Muscle layer of duodenum (tissue), 2 donors: Measurements from ENCODE around the gene TRIM59.
"Not testable (repeated sequence)": the region's sequence is repeated elsewhere in the genome, so short reads cannot be mapped to it uniquely, and the experiment has no call there.

Experiments used
- H3K27ac ChIP-seq: one replicate; pipeline ENCODE4 v1.7.0; 2013; ENCODE audit warnings: mild to moderate bottlenecking, low read length
- H3K27me3 ChIP-seq: one replicate; pipeline ENCODE4 v1.7.0; 2013; ENCODE audit warnings: low read depth, mild to moderate bottlenecking, control low read depth, low read length
- H3K36me3 ChIP-seq, 2 donors: one replicate each; pipeline ENCODE4 v1.7.0; 2013; ENCODE audit warnings: low read length in 2 of 2, control low read depth in 1 of 2, mild to moderate bottlenecking in 1 of 2; ENCODE audit not compliant: insufficient read depth in 2 of 2, control insufficient read depth in 1 of 2
- H3K4me1 ChIP-seq, 2 donors: one replicate each; pipeline ENCODE4 v1.7.0; 2013; ENCODE audit warnings: low read length in 2 of 2, mild to moderate bottlenecking in 2 of 2, control low read depth in 1 of 2, moderate library complexity in 1 of 2; ENCODE audit not compliant: insufficient read depth in 2 of 2, control insufficient read depth in 1 of 2
- H3K4me3 ChIP-seq, 2 donors: one replicate each; pipeline ENCODE4 v1.7.0; 2013; ENCODE audit warnings: low read length in 2 of 2, low read depth in 1 of 2, mild to moderate bottlenecking in 1 of 2
- H3K9me3 ChIP-seq, 2 donors: one replicate each; pipeline ENCODE4 v1.7.0; 2013; ENCODE audit warnings: low read length in 2 of 2, control low read depth in 1 of 2, mild to moderate bottlenecking in 1 of 2; ENCODE audit not compliant: control insufficient read depth in 1 of 2
- donor health status: healthy.

Gene TRIM59

GRCh38 chr3:160455846-160456245 is 6.3 kb upstream of the TRIM59 start:
- no peak overlapping the region for H3K27ac ChIP-seq
- H3K36me3 ChIP-seq, result no peaks in the 10 kb centered on the region
- no peaks in the 10 kb centered on the region for H3K4me1 ChIP-seq
- no peaks in the 10 kb centered on the region for H3K9me3 ChIP-seq
- H3K4me3 ChIP-seq, result no peak overlapping the region
- no peaks in the 10 kb centered on the region for H3K27me3 ChIP-seq

- Histone ChIP-seq H3K36me3 (no peaks in the 10 kb centered on the region), H3K27ac (no peak overlapping the region), H3K4me1 (peaks cover 0 to 5% of the 10 kb centered on the region in 2 donors), H3K4me3 (no peak overlapping the region), H3K27me3 (no peaks in the 10 kb centered on the region), H3K9me3 (no peaks in the 10 kb centered on the region)
Measured at GRCh38 chr3:160454995-160455394, 5.4 kb upstream of the TRIM59 start.

GRCh38 chr3:160452251-160452650 is 2.7 kb upstream of the TRIM59 start:
- peaks cover 0 to 12% of the 10 kb centered on the region in 2 donors for H3K4me1 ChIP-seq
- H3K4me3 ChIP-seq, H3K27me3 ChIP-seq, H3K9me3 ChIP-seq, H3K27ac ChIP-seq, H3K36me3 ChIP-seq: not testable (repeated sequence)

- Histone ChIP-seq H3K4me3 (no peak overlapping the region), H3K36me3 (no peaks in the 10 kb centered on the region), H3K9me3 (no peaks in the 10 kb centered on the region), H3K4me1 (peaks cover 0 to 12% of the 10 kb centered on the region in 2 donors), H3K27ac (no peak overlapping the region), H3K27me3 (no peaks in the 10 kb centered on the region)
Measured at GRCh38 chr3:160451602-160452001, 2.0 kb upstream of the TRIM59 start.

- H3K36me3 ChIP-seq, result no peaks in the 10 kb centered on the region
- H3K9me3 ChIP-seq, result no peaks in the 10 kb centered on the region
- H3K27me3 ChIP-seq, result no peaks in the 10 kb centered on the region
- H3K4me1 ChIP-seq, result peaks cover 0 to 12% of the 10 kb centered on the region in 2 donors
- H3K4me3 ChIP-seq, result no peak overlapping the region
- no peak overlapping the region for H3K27ac ChIP-seq
Measured at GRCh38 chr3:160450846-160451245, 1.3 kb upstream of the TRIM59 start.

- Histone ChIP-seq H3K27ac (peak overlapping the region; percentile 51), H3K27me3 (no peaks in the 10 kb centered on the region), H3K9me3 (peaks cover 0 to 2% of the 10 kb centered on the region in 2 donors), H3K36me3 (no peaks in the 10 kb centered on the region), H3K4me3 (peak overlapping the region; percentile 62 to 84), H3K4me1 (peaks cover 0 to 12% of the 10 kb centered on the region in 2 donors)
Measured at GRCh38 chr3:160448845-160449635, 546 bp downstream of the TRIM59 start.

- H3K27ac ChIP-seq, result no peak overlapping the region
- H3K27me3 ChIP-seq, result no peaks in the 10 kb centered on the region
Measured at GRCh38 chr3:160447544-160447943, 2.0 kb downstream of the TRIM59 start.

GRCh38 chr3:160446522-160447056 is 3.0 kb downstream of the TRIM59 start:
- no peak overlapping the region for H3K4me3 ChIP-seq
- no peak overlapping the region for H3K27ac ChIP-seq
- H3K27me3 ChIP-seq, result no peaks in the 10 kb centered on the region
- H3K9me3 ChIP-seq, result peaks cover 0 to 2% of the 10 kb centered on the region in 2 donors
- H3K36me3 ChIP-seq, result no peaks in the 10 kb centered on the region
- peaks cover 0 to 12% of the 10 kb centered on the region in 2 donors for H3K4me1 ChIP-seq

More at GRCh38 chr3:160447544-160447943, 2.0 kb downstream of the TRIM59 start:
- H3K9me3 ChIP-seq, result peaks cover 0 to 2% of the 10 kb centered on the region in 2 donors
- H3K36me3 ChIP-seq, result no peaks in the 10 kb centered on the region
- no peak overlapping the region for H3K4me3 ChIP-seq
- peaks cover 0 to 12% of the 10 kb centered on the region in 2 donors for H3K4me1 ChIP-seq

GRCh38 chr3:160445854-160446253 is 3.7 kb downstream of the TRIM59 start:
- H3K36me3 ChIP-seq, result no peaks in the 10 kb centered on the region
- H3K9me3 ChIP-seq, result peaks cover 0 to 2% of the 10 kb centered on the region in 2 donors
- no peak overlapping the region for H3K4me3 ChIP-seq
- H3K27me3 ChIP-seq, result no peaks in the 10 kb centered on the region
- peaks cover 0 to 12% of the 10 kb centered on the region in 2 donors for H3K4me1 ChIP-seq
- no peak overlapping the region for H3K27ac ChIP-seq

DNA sequence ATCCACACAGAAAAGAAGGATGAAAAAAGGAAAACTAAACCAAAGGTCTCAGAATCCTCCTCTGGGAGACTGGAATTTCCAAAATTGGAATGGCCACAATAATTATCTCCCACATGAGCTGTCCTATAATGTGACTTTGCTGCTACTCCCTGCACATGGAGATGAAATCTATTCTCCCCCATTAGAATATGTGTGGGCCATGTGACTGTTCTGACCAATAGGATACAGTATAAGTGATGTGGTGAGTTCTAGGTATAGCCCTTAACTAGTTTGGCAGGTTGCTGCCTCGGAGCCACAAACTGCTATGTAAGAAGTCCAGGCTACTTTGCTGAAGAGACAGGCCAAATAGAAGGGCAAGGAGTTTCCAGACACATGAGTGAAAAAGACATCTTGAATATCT is 5.2 kb downstream of the TRIM59 start:
- H3K27me3 ChIP-seq, result no peaks in the 10 kb centered on the region
- H3K36me3 ChIP-seq, result no peaks in the 10 kb centered on the region
- H3K27ac ChIP-seq, result no peak overlapping the region
- no peak overlapping the region for H3K4me3 ChIP-seq
- peaks cover 0 to 6% of the 10 kb centered on the region in 2 donors for H3K4me1 ChIP-seq
- peaks cover 0 to 2% of the 10 kb centered on the region in 2 donors for H3K9me3 ChIP-seq

DNA sequence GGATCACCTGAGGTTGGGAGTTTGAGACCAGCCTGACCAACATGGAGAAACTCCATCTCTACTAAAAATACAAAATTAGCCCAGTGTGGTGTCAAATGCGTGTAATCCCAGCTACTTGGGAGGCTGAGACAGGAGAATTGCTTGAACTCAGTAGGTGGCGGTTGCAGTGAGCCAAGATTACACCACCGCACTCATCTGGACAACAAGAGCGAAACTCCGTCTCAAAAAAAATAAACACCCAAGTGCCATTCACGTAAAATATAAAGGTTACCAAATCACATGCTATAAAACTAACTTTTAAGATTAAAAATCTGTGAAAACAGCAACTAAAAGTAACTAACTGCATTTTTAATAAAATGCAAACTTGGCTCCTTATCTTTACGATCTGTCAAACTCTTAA is 8.9 kb downstream of the TRIM59 start:
- Histone ChIP-seq H3K4me1 (no peaks in the 10 kb centered on the region), H3K27me3 (no peaks in the 10 kb centered on the region), H3K27ac (no peak overlapping the region), H3K9me3 (peaks cover 0 to 2% of the 10 kb centered on the region in 2 donors), H3K4me3 (no peak overlapping the region), H3K36me3 (no peaks in the 10 kb centered on the region)
